ENCODE measurements around the gene LMAN1L. TPM values are rescaled to one million over a fixed set of nuclear protein-coding genes. Genes with fewer than 3 reads are reported as not detected.
"Not testable (repeated sequence)": the region's sequence is repeated elsewhere in the genome, so short reads cannot be mapped to it uniquely, and the experiment has no call there.

LMAN1L gene
- total RNA-seq, 1 donor = 0.27 TPM

GRCh38 chr15:74781431-74782258 lies 31.0 kb upstream of the LMAN1L start, which contains the start of gene CSK:
CSK (plus strand) TSS chr15:74782080; CDS start chr15:74798298, 16,218 bp downstream.
- peak in 2 of 3 donors; percentile 79 to 86 for DNase-seq (ENCODE audit: low read depth in 2 of 3, low spot score in 2 of 3)

GRCh38 chr15:74782259-74783071 lies 30.2 kb upstream of the LMAN1L start:
- peak in 2 of 3 donors; percentile 52 to 66 for DNase-seq (ENCODE audit: low read depth in 2 of 3, low spot score in 2 of 3)

- DNase-seq (ENCODE audit: low read depth in 2 of 3, low spot score in 2 of 3) = peak in 1 of 3 donors; percentile 58
Observed at GRCh38 chr15:74783072-74783807, 29.4 kb upstream of the LMAN1L start.

GRCh38 chr15:74783808-74784175 lies 28.8 kb upstream of the LMAN1L start:
- DNase-seq (ENCODE audit: low read depth in 2 of 3, low spot score in 2 of 3) = no peak

- no peak for DNase-seq (ENCODE audit: low read depth in 2 of 3, low spot score in 2 of 3)
Observed at GRCh38 chr15:74784426-74785193, 28.0 kb upstream of the LMAN1L start.

- no peak for DNase-seq (ENCODE audit: low read depth in 2 of 3, low spot score in 2 of 3)
Observed at GRCh38 chr15:74785194-74786032, 27.2 kb upstream of the LMAN1L start.

- not testable (repeated sequence) for DNase-seq (ENCODE audit: low read depth in 2 of 3, low spot score in 2 of 3)
Observed at GRCh38 chr15:74786081-74786480, 26.6 kb upstream of the LMAN1L start.

- DNase-seq (ENCODE audit: low read depth in 2 of 3, low spot score in 2 of 3) = no peak
Observed at GRCh38 chr15:74786551-74787165, 26.0 kb upstream of the LMAN1L start.

GRCh38 chr15:74787251-74788041 lies 25.2 kb upstream of the LMAN1L start:
- peak; percentile 87 to 98 (median 96) for DNase-seq (ENCODE audit: low read depth in 2 of 3, low spot score in 2 of 3)

- DNase-seq (ENCODE audit: low read depth in 2 of 3, low spot score in 2 of 3) = no peak
Observed at GRCh38 chr15:74788042-74788682, 24.5 kb upstream of the LMAN1L start.

GRCh38 chr15:74788683-74789151 lies 23.9 kb upstream of the LMAN1L start:
- DNase-seq (ENCODE audit: low read depth in 2 of 3, low spot score in 2 of 3) = peak in 1 of 3 donors; percentile 61

- no peak for DNase-seq (ENCODE audit: low read depth in 2 of 3, low spot score in 2 of 3)
Observed at GRCh38 chr15:74789171-74789631, 23.4 kb upstream of the LMAN1L start.

- no peak for DNase-seq (ENCODE audit: low read depth in 2 of 3, low spot score in 2 of 3)
Observed at GRCh38 chr15:74789741-74790079, 22.9 kb upstream of the LMAN1L start.

- peak in 2 of 3 donors; percentile 54 to 72 for DNase-seq (ENCODE audit: low read depth in 2 of 3, low spot score in 2 of 3)
Observed at GRCh38 chr15:74790080-74790916, 22.3 kb upstream of the LMAN1L start.

GRCh38 chr15:74791007-74791406 lies 21.6 kb upstream of the LMAN1L start:
- DNase-seq (ENCODE audit: low read depth in 2 of 3, low spot score in 2 of 3) = no peak

GRCh38 chr15:74791667-74792066 lies 21.0 kb upstream of the LMAN1L start:
- DNase-seq (ENCODE audit: low read depth in 2 of 3, low spot score in 2 of 3) = no peak
